K562 (cell line): ENCODE data around the gene DCLK3. TPM values are rescaled to one million over a fixed set of nuclear protein-coding genes. Genes with fewer than 3 reads are reported as not detected.
A peak's percentile ranks its signal among the peaks of the same experiment; 100 is the strongest.

Source experiments
- ETV5 ChIP-seq: sonication (generic); formaldehyde crosslinking; IDR thresholded peaks from 2 replicates; pipeline ENCODE4 v1.4.0; 2020; ENCODE audit warnings: low read depth, mild to moderate bottlenecking, missing genetic modification reagents
- NR2F6 ChIP-seq: fragments of 450-650 bp; formaldehyde crosslinking; IDR thresholded peaks from 2 replicates; pipeline ENCODE4 v1.4.0; 2020; ENCODE audit warnings: mild to moderate bottlenecking
- PHTF2 ChIP-seq: fragments of 250-450 bp; sonication (Bioruptor Pico); IDR thresholded peaks from 2 replicates; pipeline ENCODE4 v1.5.0; 2021; ENCODE audit warnings: mild to moderate bottlenecking
- PTBP1 ChIP-seq: fragments of 200-400 bp; formaldehyde crosslinking; IDR thresholded peaks from 2 replicates; pipeline ENCODE4 v1.6.1; 2017; ENCODE audit warnings: low read depth, low read length
- RAD51 ChIP-seq: fragments of 450-650 bp; IDR thresholded peaks from 2 replicates; pipeline ENCODE4 v1.7.1; 2016; ENCODE audit warnings: low read depth, mild to moderate bottlenecking, borderline replicate concordance
- RBM25 ChIP-seq: fragments of 200-400 bp; formaldehyde crosslinking; IDR thresholded peaks from 2 replicates; pipeline ENCODE4 v1.6.1; 2018; ENCODE audit warnings: low read length, low read depth, moderate library complexity; ENCODE audit not compliant: severe bottlenecking
- SFPQ ChIP-seq: fragments of 200-400 bp; formaldehyde crosslinking; IDR thresholded peaks from 2 replicates; pipeline ENCODE4 v1.6.1; 2017; ENCODE audit warnings: mild to moderate bottlenecking, low read depth, low read length, moderate library complexity
- SIX5 ChIP-seq, 2 experiments: IDR thresholded peaks; 2 replicates each; pipeline ENCODE4 v1.6.1; 2011; ENCODE audit warnings: low read length in 2 of 2, borderline replicate concordance in 1 of 2, low read depth in 1 of 2, mild to moderate bottlenecking in 1 of 2, moderate library complexity in 1 of 2; ENCODE audit not compliant: insufficient read depth in 1 of 2
- USF2 ChIP-seq: sonication (generic); formaldehyde crosslinking; IDR thresholded peaks from 2 replicates; pipeline ENCODE4 v1.5.0; 2020; ENCODE audit warnings: missing genetic modification reagents
- ZNF212 ChIP-seq: fragments of 450-650 bp; formaldehyde crosslinking; IDR thresholded peaks from 2 replicates; pipeline ENCODE4 v1.4.0; 2020; ENCODE audit warnings: mild to moderate bottlenecking
- ZNF311 ChIP-seq: fragments of 250-450 bp; sonication (Bioruptor Pico); IDR thresholded peaks from 2 replicates; pipeline ENCODE4 v1.4.0; 2020; ENCODE audit warnings: mild to moderate bottlenecking, moderate library complexity
- polyA plus RNA-seq, 8 experiments: library from polyadenylated mRNA; depleted of rRNA in 4 of 8; stranded (reverse) in 5 of 8; unstranded in 3 of 8; fragments of >200 nt; fragmentation: Nextera tagmentation in 2 of 8; fragmentation: Illumina TruSeq in 1 of 8; extraction: Ambion mirVana in 2 of 8; extraction: Trizol in 1 of 8; gene quantifications; 2 replicates each; pipeline versions ENCODE4 v1.2.1 to v1.2.3, GENCODE V29; 2011 to 2014; ENCODE audit warnings: inconsistent platforms in 1 of 8, missing spikeins in 1 of 8
- total RNA-seq, 7 experiments: library from RNA; depleted of rRNA in 6 of 7; stranded (reverse); fragments of >200 nt in 6 of 7; fragmentation: Illumina TruSeq in 2 of 7; extraction: Trizol in 2 of 7; gene quantifications; 2 replicates each; pipeline versions ENCODE4 v1.2.1 to v1.2.3, GENCODE V29; 2011 to 2021; ENCODE audit warnings: low replicate concordance in 1 of 7

Gene DCLK3
- total and polyA plus RNA-seq, 9 of the 15 experiments (the other 6 are each of a cell fraction or from before 2014, with no cell fraction given) = not detected

GRCh38 chr3:36704280-36704679 lies 60.1 kb downstream of the DCLK3 start (continued):
- TF ChIP-seq SIX5 (IDR thresholded peaks at IDR 0.05; ENCODE audit: borderline replicate concordance in 1 of 2, insufficient read depth in 1 of 2, low read depth in 1 of 2, low read length in 2 of 2) = no peak
- no peak for TF ChIP-seq ZNF212
- TF ChIP-seq SFPQ = no peak
- TF ChIP-seq ZNF311 (CRISPR knock-in tag) = no peak
- peak; percentile 49 for TF ChIP-seq USF2 (CRISPR knock-in tag)
- no peak for TF ChIP-seq ETV5
- TF ChIP-seq PHTF2 (CRISPR knock-in tag) = no peak
- no peak for TF ChIP-seq NR2F6 (CRISPR knock-in tag)
- TF ChIP-seq RBM25 = no peak
- TF ChIP-seq RAD51 = peak; percentile 55; the same call in 1 of the 2 replicates
- TF ChIP-seq PTBP1 = no peak
